ENCODE measurements around the gene MAP3K3. TPM values are rescaled to one million over a fixed set of nuclear protein-coding genes. Genes with fewer than 3 reads are reported as not detected.

The MAP3K3 gene
- total RNA-seq, 1 experiment from 2014 or later, result 14.1 TPM

DNA sequence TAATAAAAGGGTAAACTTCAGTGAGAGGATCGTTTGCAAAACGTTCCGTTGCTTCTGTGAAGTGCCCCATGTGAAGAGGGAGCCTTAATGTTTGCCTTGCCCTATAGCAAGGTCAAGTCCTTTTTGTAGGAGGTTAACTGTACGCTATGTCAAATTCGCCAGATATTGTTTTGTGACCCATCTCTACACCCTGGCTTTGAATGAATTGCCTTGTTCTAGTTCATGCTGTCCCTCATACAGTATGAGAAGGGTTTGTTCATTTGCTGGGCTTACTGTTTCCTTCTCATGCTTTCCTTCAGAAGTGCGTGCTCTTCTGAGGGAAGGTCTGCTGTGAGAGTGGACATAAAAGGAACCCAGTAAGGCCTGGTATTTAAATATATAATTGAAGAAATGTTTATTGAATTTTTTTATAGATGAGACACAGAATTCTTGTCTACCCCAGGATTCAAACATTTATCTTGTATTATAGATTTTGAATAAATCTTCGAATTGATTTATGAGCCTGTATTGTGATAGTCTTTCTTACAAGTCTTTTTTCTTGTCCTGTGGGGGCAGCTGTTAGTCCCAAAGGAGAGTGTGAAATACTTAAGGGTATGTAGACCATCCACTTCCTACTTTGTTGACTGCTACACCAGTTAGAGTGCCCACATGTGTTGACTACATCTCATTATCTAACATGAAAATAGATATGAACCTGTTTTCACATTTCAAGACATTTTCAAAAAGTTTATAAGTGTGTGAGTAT is 1.7 kb downstream of the MAP3K3 start:
- no peak for DNase-seq
- Histone ChIP-seq H3K27me3 (ENCODE audit: insufficient read depth, low read depth) (no peaks in the 10 kb centered on the region), H3K4me3 (peak overlapping the region; percentile 64; the same call in 1 of the 2 replicates), H3K4me1 (replicated peaks; ENCODE audit: insufficient read depth) (peaks cover 12% of the 10 kb centered on the region; the same call in 1 of the 2 replicates), H3K27ac (no peak overlapping the region), H4K20me1 (ENCODE audit: insufficient read depth) (no peaks in the 10 kb centered on the region; the same call in 1 of the 2 replicates), H3F3A (ENCODE audit: insufficient read depth, low read depth) (no peaks in the 10 kb centered on the region), H3K79me2 (ENCODE audit: low read depth) (0 out of 2 replicates have a peak, but pooled peaks cover 8% of the 10 kb centered on the region), H3K9me2 (ENCODE audit: insufficient read depth) (no peaks in the 10 kb centered on the region), H2AFZ (no peak overlapping the region), H3K4me2 (peak overlapping the region; percentile 76), H3K9me3 (ENCODE audit: insufficient read depth, low read depth) (no peaks in the 10 kb centered on the region), H3K36me3 (ENCODE audit: low read depth) (no peaks in the 10 kb centered on the region)
- intact Hi-C loops (cut with micrococcal nuclease; ENCODE audit: unreplicated experiment), result loop anchor here (2.0 to 5.0 kb wide), 4 partner anchors 53 to 218 kb away; partner anchors contain the start of genes SMARCD2 and STRADA
- TF ChIP-seq, protein P1, sequence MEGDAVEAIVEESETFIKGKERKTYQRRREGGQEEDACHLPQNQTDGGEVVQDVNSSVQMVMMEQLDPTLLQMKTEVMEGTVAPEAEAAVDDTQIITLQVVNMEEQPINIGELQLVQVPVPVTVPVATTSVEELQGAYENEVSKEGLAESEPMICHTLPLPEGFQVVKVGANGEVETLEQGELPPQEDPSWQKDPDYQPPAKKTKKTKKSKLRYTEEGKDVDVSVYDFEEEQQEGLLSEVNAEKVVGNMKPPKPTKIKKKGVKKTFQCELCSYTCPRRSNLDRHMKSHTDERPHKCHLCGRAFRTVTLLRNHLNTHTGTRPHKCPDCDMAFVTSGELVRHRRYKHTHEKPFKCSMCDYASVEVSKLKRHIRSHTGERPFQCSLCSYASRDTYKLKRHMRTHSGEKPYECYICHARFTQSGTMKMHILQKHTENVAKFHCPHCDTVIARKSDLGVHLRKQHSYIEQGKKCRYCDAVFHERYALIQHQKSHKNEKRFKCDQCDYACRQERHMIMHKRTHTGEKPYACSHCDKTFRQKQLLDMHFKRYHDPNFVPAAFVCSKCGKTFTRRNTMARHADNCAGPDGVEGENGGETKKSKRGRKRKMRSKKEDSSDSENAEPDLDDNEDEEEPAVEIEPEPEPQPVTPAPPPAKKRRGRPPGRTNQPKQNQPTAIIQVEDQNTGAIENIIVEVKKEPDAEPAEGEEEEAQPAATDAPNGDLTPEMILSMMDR (conservative IDR thresholded peaks at IDR 0.05), result no peak
- TSS peak; percentile 37 for BruUV-seq (replicated peaks)
- ChIA-PET CTCF (no interaction called here), POLR2A (ENCODE audit: unreplicated experiment) (interaction anchor here (0.5 to 0.7 kb wide), 2 partner anchors 18 to 150 kb away, joined by 3 read pairs; partner anchors contain the start of gene CCDC47)

DNA sequence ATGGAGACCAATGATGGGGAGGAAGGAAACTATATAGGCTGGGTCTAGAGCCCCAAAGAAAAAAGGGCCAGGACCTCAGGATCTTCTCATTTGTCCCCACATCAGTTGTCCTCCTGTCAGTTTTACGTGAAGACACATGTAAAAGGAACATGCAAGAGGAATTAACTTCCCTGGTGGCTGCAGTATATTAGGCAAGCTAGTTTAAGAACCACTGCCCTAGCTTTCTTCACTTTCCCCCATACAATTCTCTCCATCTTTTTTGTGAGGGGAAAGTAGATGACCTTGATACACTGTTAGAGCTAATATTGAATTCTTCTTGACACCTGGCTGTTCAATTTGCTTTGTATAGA is 2.3 kb downstream of the MAP3K3 start:
- H3K27me3 ChIP-seq (ENCODE audit: insufficient read depth, low read depth), result no peaks in the 10 kb centered on the region
- no peak overlapping the region for H3K4me3 ChIP-seq
- no peaks in the 10 kb centered on the region for H3K9me3 ChIP-seq (ENCODE audit: insufficient read depth, low read depth)
- H3K4me2 ChIP-seq, result 0 out of 2 replicates have a peak overlapping the region, but pooled peaks have one; percentile 76
- no peak for DNase-seq
- no peak overlapping the region for H3K27ac ChIP-seq
- TF ChIP-seq EZH2 (IDR thresholded peaks at IDR 0.05; ENCODE audit: low read depth), result no peak
- TF ChIP-seq, protein P1 (conservative IDR thresholded peaks at IDR 0.05), result no peak
- no TSS peak for BruUV-seq (replicated peaks)
- ChIA-PET POLR2A (ENCODE audit: unreplicated experiment) (no interaction called here), CTCF (no interaction called here)
- no peaks in the 10 kb centered on the region for H3K9me2 ChIP-seq (ENCODE audit: insufficient read depth)
- peaks cover 12% of the 10 kb centered on the region; the same call in 1 of the 2 replicates for H3K4me1 ChIP-seq (replicated peaks; ENCODE audit: insufficient read depth)
- 0 out of 2 replicates have a peak, but pooled peaks cover 8% of the 10 kb centered on the region for H3K79me2 ChIP-seq (ENCODE audit: low read depth)
- H3F3A ChIP-seq (ENCODE audit: insufficient read depth, low read depth), result no peaks in the 10 kb centered on the region
- H4K20me1 ChIP-seq (ENCODE audit: insufficient read depth), result no peaks in the 10 kb centered on the region; the same call in 1 of the 2 replicates
- intact Hi-C loops (cut with micrococcal nuclease; ENCODE audit: unreplicated experiment), result loop anchor here (5.0 kb wide), 3 partner anchors 53 to 218 kb away; partner anchors contain the start of gene SMARCD2
- H3K36me3 ChIP-seq (ENCODE audit: low read depth), result no peaks in the 10 kb centered on the region
- no peak overlapping the region for H2AFZ ChIP-seq

DNA sequence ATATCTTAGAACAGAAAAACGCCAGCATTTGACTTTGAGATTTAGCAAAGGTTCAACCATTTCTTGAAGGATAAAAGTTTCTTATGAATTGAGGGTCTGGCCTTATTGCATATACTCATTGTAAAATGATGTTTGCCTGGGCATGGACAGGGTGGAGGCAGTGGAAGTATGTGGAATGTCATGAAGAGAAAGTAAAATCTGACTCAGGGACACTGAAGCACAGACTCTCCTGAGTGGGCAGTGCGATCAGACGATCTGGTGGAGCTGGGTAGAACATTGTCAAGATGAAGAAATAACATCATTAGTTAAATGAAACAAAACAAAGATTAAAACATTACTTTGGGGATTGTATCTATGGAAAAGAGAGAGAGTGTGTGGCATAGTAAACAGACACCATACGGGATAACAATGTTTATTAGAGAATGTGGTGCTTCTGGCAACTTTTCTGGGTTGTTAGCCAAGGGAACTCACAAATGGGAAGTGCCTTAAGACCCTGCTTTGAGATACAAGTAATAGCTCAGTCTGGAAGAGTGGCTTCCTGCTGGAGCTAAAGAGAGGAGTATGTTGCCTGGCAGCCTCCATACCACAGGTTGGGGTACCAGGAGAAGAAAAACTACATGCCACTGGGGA is 4.4 kb downstream of the MAP3K3 start:
- POLR2A ChIA-PET (ENCODE audit: unreplicated experiment), result interaction anchor here (0.7 kb wide), 1 partner anchor 60 kb away, joined by 6 read pairs; no protein-coding TSS in a partner anchor
- Histone ChIP-seq H3K27ac (no peak overlapping the region), H2AFZ (no peak overlapping the region), H4K20me1 (ENCODE audit: insufficient read depth) (no peaks in the 10 kb centered on the region; the same call in 1 of the 2 replicates), H3K4me2 (no peak overlapping the region), H3K4me3 (no peak overlapping the region), H3K36me3 (ENCODE audit: low read depth) (no peaks in the 10 kb centered on the region), H3K79me2 (ENCODE audit: low read depth) (0 out of 2 replicates have a peak, but pooled peaks cover 8% of the 10 kb centered on the region), H3K9me3 (ENCODE audit: insufficient read depth, low read depth) (no peaks in the 10 kb centered on the region), H3K27me3 (ENCODE audit: insufficient read depth, low read depth) (no peaks in the 10 kb centered on the region), H3K9me2 (ENCODE audit: insufficient read depth) (no peaks in the 10 kb centered on the region), H3F3A (ENCODE audit: insufficient read depth, low read depth) (no peaks in the 10 kb centered on the region), H3K4me1 (replicated peaks; ENCODE audit: insufficient read depth) (peaks cover 7% of the 10 kb centered on the region; the same call in 1 of the 2 replicates)
- CTCF ChIA-PET, result interaction anchor here (0.6 to 0.7 kb wide), 2 partner anchors 27 to 33 kb away, joined by 3 to 7 read pairs; no protein-coding TSS in a partner anchor
- no TSS peak for BruUV-seq (replicated peaks)
- intact Hi-C loops (cut with micrococcal nuclease; ENCODE audit: unreplicated experiment), result no loop called here
- no peak for DNase-seq
- TF ChIP-seq, protein P1 (conservative IDR thresholded peaks at IDR 0.05), result no peak
- TF ChIP-seq EZH2 (IDR thresholded peaks at IDR 0.05; ENCODE audit: low read depth), result no peak
